ENCODE measurements around the gene GPR151. TPM values are rescaled to one million over a fixed set of nuclear protein-coding genes. Genes with fewer than 3 reads are reported as not detected.

The GPR151 gene
- total and polyA plus RNA-seq, 2 of the 4 experiments (the other 2 are of a cell fraction) = not detected

- Histone ChIP-seq H2AFZ (replicated peaks; ENCODE audit: low read length, poor library complexity) (no peak overlapping the region), H3K18ac (ENCODE audit: low read depth, low read length) (no peak overlapping the region), H3K4me1 (ENCODE audit: control insufficient read depth, insufficient read depth, low read length) (no peaks in the 10 kb centered on the region), H3K4ac (ENCODE audit: low read depth, low read length) (no peak overlapping the region), H3K9ac (ENCODE audit: low read depth, low read length) (no peak overlapping the region), H4K5ac (ENCODE audit: low read depth, low read length) (no peak overlapping the region), H3K79me1 (ENCODE audit: low read depth in 1 of 2, low read length in 2 of 2) (no peaks in the 10 kb centered on the region), H3K4me2 (ENCODE audit: low read depth, low read length) (no peak overlapping the region), H3K36me3 (ENCODE audit: control insufficient read depth, insufficient read depth, low read length) (no peaks in the 10 kb centered on the region), H3K23ac (ENCODE audit: low read depth, low read length) (no peak overlapping the region), H2BK120ac (ENCODE audit: low read depth, low read length) (no peak overlapping the region), H3K9me3 (ENCODE audit: control insufficient read depth, insufficient read depth, low read length) (no peaks in the 10 kb centered on the region), H3K27me3 (ENCODE audit: control insufficient read depth, insufficient read depth, low read length) (no peaks in the 10 kb centered on the region), H2AK9ac (replicated peaks; ENCODE audit: low read depth, low read length, poor library complexity) (no peak overlapping the region), H3K14ac (replicated peaks; ENCODE audit: low read depth, low read length) (no peak overlapping the region), H2BK15ac (ENCODE audit: low read depth, low read length) (no peak overlapping the region), H3K27ac (ENCODE audit: insufficient read depth, low read length) (no peak overlapping the region), H3K56ac (ENCODE audit: extremely low read depth, insufficient read depth, low read length) (no peak overlapping the region), H3K4me3 (ENCODE audit: insufficient read depth, low read depth, low read length) (no peak overlapping the region), H2BK20ac (ENCODE audit: low read depth, low read length) (no peak overlapping the region), H3K9me1 (ENCODE audit: insufficient read depth, low read length) (no peaks in the 10 kb centered on the region; the same call in 1 of the 2 replicates), H2BK5ac (ENCODE audit: low read depth, low read length, poor library complexity, severe bottlenecking) (no peak overlapping the region), H4K91ac (ENCODE audit: insufficient read depth, low read depth, low read length) (no peak overlapping the region), H4K8ac (ENCODE audit: low read depth in 2 of 2, low read length in 2 of 2) (no peak overlapping the region), H4K20me1 (ENCODE audit: insufficient read depth, low read length) (no peaks in the 10 kb centered on the region), H2AK5ac (ENCODE audit: low read depth, low read length) (no peak overlapping the region)
- in situ Hi-C loops (cut with MboI; ENCODE audit: low sequenced_read_pairs) = no loop called here
- POLR2A ChIA-PET (ENCODE audit: unreplicated experiment) = no interaction called here
- dilution Hi-C loops (cut with HindIII; ENCODE audit: low sequenced_read_pairs, unreplicated experiment) = no loop called here
- TF ChIP-seq NFE2L2 (IDR thresholded peaks at IDR 0.05; ENCODE audit: low read depth, low read length) (no peak), MAZ (IDR thresholded peaks at IDR 0.05; ENCODE audit: borderline replicate concordance, low read depth, low read length) (no peak), MXI1 (IDR thresholded peaks at IDR 0.05; ENCODE audit: borderline replicate concordance, low read depth, low read length) (no peak), BHLHE40 (IDR thresholded peaks at IDR 0.05; ENCODE audit: low read depth, low read length) (no peak), CHD1 (IDR thresholded peaks at IDR 0.05; ENCODE audit: low read depth, low read length) (no peak), RAD21 (IDR thresholded peaks at IDR 0.05; ENCODE audit: low read length) (no peak), RFX5 (IDR thresholded peaks at IDR 0.05; ENCODE audit: low read depth, low read length) (no peak), MAFK (IDR thresholded peaks at IDR 0.05; ENCODE audit: low read depth, low read length) (no peak), FOS (IDR thresholded peaks at IDR 0.05; ENCODE audit: low read depth, low read length) (no peak), CEBPB (IDR thresholded peaks at IDR 0.05; ENCODE audit: low read depth, low read length) (no peak), RCOR1 (IDR thresholded peaks at IDR 0.05; ENCODE audit: insufficient replicate concordance, low read length) (no peak), ELK1 (IDR thresholded peaks at IDR 0.05; ENCODE audit: borderline replicate concordance, low read depth, low read length) (no peak), SMC3 (IDR thresholded peaks at IDR 0.05; ENCODE audit: low read depth, low read length) (no peak), POLR2A (IDR thresholded peaks at IDR 0.05; ENCODE audit: low read depth, low read length) (no peak)
- TF ChIP-seq, protein P1, sequence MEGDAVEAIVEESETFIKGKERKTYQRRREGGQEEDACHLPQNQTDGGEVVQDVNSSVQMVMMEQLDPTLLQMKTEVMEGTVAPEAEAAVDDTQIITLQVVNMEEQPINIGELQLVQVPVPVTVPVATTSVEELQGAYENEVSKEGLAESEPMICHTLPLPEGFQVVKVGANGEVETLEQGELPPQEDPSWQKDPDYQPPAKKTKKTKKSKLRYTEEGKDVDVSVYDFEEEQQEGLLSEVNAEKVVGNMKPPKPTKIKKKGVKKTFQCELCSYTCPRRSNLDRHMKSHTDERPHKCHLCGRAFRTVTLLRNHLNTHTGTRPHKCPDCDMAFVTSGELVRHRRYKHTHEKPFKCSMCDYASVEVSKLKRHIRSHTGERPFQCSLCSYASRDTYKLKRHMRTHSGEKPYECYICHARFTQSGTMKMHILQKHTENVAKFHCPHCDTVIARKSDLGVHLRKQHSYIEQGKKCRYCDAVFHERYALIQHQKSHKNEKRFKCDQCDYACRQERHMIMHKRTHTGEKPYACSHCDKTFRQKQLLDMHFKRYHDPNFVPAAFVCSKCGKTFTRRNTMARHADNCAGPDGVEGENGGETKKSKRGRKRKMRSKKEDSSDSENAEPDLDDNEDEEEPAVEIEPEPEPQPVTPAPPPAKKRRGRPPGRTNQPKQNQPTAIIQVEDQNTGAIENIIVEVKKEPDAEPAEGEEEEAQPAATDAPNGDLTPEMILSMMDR (conservative IDR thresholded peaks at IDR 0.05; ENCODE audit: low read depth, low read length) = no peak
- TF ChIP-seq, protein P2, sequence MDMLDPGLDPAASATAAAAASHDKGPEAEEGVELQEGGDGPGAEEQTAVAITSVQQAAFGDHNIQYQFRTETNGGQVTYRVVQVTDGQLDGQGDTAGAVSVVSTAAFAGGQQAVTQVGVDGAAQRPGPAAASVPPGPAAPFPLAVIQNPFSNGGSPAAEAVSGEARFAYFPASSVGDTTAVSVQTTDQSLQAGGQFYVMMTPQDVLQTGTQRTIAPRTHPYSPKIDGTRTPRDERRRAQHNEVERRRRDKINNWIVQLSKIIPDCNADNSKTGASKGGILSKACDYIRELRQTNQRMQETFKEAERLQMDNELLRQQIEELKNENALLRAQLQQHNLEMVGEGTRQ (IDR thresholded peaks at IDR 0.05; ENCODE audit: low read depth, low read length) = no peak
- intact Hi-C loops (cut with micrococcal nuclease) = no loop called here
- WGBS, 2 experiments (ENCODE audit: extremely low coverage in 2 of 2, insufficient read length in 1 of 2) = no CpG with 5 or more reads among the region's 10 CpGs
- no peak for DNase-seq
- CTCF ChIA-PET = interaction anchor here (1.5 kb wide), 1 partner anchor 17 kb away, joined by 6 read pairs; no protein-coding TSS in a partner anchor
- no TSS peak for BruUV-seq (replicated peaks)
- ATAC-seq (ENCODE audit: low read depth) = no peak
These were observed 378 bp downstream of the GPR151 start for GRCh38 chr5:146515473-146516150.
